ENCODE data around the gene AQP12B.

DNA sequence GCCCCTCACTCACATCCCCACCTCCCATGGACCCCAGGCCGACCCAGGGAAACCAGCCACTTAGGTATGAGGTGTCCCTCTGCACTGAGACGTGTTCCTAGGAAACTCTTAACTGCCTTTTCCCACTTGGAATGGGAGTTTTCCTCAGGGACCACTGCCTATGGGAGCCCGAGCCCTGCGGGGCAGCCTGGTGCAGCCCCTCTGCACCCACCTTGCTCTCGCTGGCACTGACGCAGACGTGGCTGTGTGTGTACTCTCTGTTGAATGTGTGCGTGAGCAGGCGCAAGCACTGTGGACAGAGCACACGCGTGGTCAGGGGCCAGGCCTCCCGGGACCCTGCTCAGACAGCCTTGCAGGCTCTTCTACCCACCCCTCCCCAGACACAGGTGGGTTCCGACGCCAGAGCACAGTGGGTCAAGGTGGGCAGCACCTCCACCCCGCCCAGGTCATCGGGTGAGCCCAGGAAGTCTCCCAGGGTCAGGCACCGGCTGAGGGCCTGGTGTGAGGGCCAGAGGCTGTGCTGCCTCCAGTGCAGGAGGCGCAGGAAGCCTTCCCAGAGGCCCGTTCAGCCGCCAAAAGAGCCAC is 39.0 kb upstream of the AQP12B start:
- TF ChIP-seq, protein P1, sequence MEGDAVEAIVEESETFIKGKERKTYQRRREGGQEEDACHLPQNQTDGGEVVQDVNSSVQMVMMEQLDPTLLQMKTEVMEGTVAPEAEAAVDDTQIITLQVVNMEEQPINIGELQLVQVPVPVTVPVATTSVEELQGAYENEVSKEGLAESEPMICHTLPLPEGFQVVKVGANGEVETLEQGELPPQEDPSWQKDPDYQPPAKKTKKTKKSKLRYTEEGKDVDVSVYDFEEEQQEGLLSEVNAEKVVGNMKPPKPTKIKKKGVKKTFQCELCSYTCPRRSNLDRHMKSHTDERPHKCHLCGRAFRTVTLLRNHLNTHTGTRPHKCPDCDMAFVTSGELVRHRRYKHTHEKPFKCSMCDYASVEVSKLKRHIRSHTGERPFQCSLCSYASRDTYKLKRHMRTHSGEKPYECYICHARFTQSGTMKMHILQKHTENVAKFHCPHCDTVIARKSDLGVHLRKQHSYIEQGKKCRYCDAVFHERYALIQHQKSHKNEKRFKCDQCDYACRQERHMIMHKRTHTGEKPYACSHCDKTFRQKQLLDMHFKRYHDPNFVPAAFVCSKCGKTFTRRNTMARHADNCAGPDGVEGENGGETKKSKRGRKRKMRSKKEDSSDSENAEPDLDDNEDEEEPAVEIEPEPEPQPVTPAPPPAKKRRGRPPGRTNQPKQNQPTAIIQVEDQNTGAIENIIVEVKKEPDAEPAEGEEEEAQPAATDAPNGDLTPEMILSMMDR (IDR thresholded peaks at IDR 0.05; ENCODE audit: control extremely low read depth in 1 of 3, insufficient read depth in 1 of 3, low read depth in 1 of 3, low read length in 3 of 3), result no peak
- TF ChIP-seq POLR2A (IDR thresholded peaks at IDR 0.05; ENCODE audit: control extremely low read depth in 1 of 2, low read depth in 2 of 2, low read length in 2 of 2) (no peak), EGR1 (IDR thresholded peaks at IDR 0.05; ENCODE audit: borderline replicate concordance, low read depth, low read length) (no peak), RNF2 (IDR thresholded peaks at IDR 0.05; ENCODE audit: borderline replicate concordance, low read depth, low read length, missing control alignments, poor library complexity, severe bottlenecking) (no peak)
- TF ChIP-seq, protein P2, sequence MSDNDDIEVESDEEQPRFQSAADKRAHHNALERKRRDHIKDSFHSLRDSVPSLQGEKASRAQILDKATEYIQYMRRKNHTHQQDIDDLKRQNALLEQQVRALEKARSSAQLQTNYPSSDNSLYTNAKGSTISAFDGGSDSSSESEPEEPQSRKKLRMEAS (IDR thresholded peaks at IDR 0.05), result no peak
